ENCODE data around the gene BIVM. TPM values are rescaled to one million over a fixed set of nuclear protein-coding genes. Genes with fewer than 3 reads are reported as not detected.
"Not testable (repeated sequence)": the region's sequence is repeated elsewhere in the genome, so short reads cannot be mapped to it uniquely, and the experiment has no call there.

BIVM gene
- 27.7 and 27.8 TPM in 2 replicates for total RNA-seq (2014; rRNA removed; shearing (Covaris generic))
- polyA plus RNA-seq (2015; cell fraction: cytosol; rRNA removed), result 32.8 and 34.0 TPM in 2 replicates
- polyA plus RNA-seq (2015; cell fraction: nucleus; rRNA removed), result 58.3 and 69.8 TPM in 2 replicates

GRCh38 chr13:102798581-102799425 lies at the start of gene BIVM, which contains the start of gene POGLUT2:
Gene BIVM (plus strand): TSS chr13:102799119. CDS start chr13:102807268, 8,149 bp downstream.
Gene POGLUT2 (minus strand): TSS chr13:102798976. CDS start chr13:102798670, 306 bp downstream.
- peak; percentile 95 for DNase-seq (ENCODE audit: low read depth)

GRCh38 chr13:102751886-102752285 lies 47.0 kb upstream of the BIVM start:
- no peak for DNase-seq (ENCODE audit: low read depth)

GRCh38 chr13:102757006-102757405 lies 41.9 kb upstream of the BIVM start:
- DNase-seq (ENCODE audit: low read depth), result no peak

GRCh38 chr13:102758842-102759241 lies 40.1 kb upstream of the BIVM start:
- no peak for DNase-seq (ENCODE audit: low read depth)

GRCh38 chr13:102761071-102761470 lies 37.8 kb upstream of the BIVM start:
- DNase-seq (ENCODE audit: low read depth), result no peak

GRCh38 chr13:102763741-102764140 lies 35.2 kb upstream of the BIVM start:
- DNase-seq (ENCODE audit: low read depth), result no peak

- no peak for DNase-seq (ENCODE audit: low read depth)
Measured at GRCh38 chr13:102768909-102769308, 30.0 kb upstream of the BIVM start.

GRCh38 chr13:102769679-102770078 lies 29.2 kb upstream of the BIVM start:
- DNase-seq (ENCODE audit: low read depth), result no peak

- no peak for DNase-seq (ENCODE audit: low read depth)
Measured at GRCh38 chr13:102770435-102770834, 28.5 kb upstream of the BIVM start.

GRCh38 chr13:102771298-102772041 lies 27.4 kb upstream of the BIVM start:
- no peak for DNase-seq (ENCODE audit: low read depth)

GRCh38 chr13:102772042-102772425 lies 26.9 kb upstream of the BIVM start:
- DNase-seq (ENCODE audit: low read depth), result no peak

GRCh38 chr13:102773441-102774213 lies 25.3 kb upstream of the BIVM start, which contains the start of gene TEX30:
Gene TEX30 (minus strand): TSS chr13:102773786. CDS start chr13:102770026, 3,760 bp downstream.
- peak; percentile 86 for DNase-seq (ENCODE audit: low read depth)

- DNase-seq (ENCODE audit: low read depth), result no peak
Measured at GRCh38 chr13:102774214-102774568, 24.7 kb upstream of the BIVM start.

- DNase-seq (ENCODE audit: low read depth), result no peak
Measured at GRCh38 chr13:102774591-102775520, 24.1 kb upstream of the BIVM start.

- no peak for DNase-seq (ENCODE audit: low read depth)
Measured at GRCh38 chr13:102776271-102776670, 22.6 kb upstream of the BIVM start.

GRCh38 chr13:102777736-102778135 lies 21.2 kb upstream of the BIVM start:
- no peak for DNase-seq (ENCODE audit: low read depth)

- peak; percentile 26 for DNase-seq (ENCODE audit: low read depth)
Measured at GRCh38 chr13:102779436-102780159, 19.3 kb upstream of the BIVM start.

GRCh38 chr13:102780656-102781055 lies 18.3 kb upstream of the BIVM start:
- DNase-seq (ENCODE audit: low read depth), result not testable (repeated sequence)

GRCh38 chr13:102781591-102781990 lies 17.3 kb upstream of the BIVM start:
- DNase-seq (ENCODE audit: low read depth), result no peak

All from HT1080 (cell line).